Measurements from ENCODE around the gene SERHL2.

Gene SERHL2

DNA sequence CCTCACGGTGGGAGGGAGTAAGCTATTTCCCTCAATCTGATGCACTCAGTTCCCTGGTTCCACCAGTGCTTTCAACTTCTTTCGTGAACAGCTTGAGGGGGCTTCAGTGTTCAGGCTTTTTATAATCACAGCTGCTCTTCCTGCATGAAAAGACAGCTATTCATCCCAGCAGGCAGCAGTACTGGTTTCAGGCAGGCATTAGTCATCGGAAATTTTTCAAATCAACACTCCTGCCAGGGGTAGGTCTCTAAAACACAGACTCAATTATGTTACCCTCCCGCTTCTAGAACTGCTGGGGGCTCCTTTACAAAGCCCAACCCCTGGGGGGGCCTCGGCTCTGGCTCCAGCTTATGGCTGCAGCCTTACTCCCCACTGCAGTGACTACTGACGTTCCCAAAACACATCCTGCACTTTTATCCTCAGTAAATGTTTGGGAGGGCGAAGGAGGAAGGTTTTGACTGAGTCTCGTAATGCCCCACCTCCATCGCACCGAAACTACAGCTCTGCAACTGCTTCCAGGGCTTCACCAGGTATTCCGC, 55.1 kb downstream of the SERHL2 start:
- DNase-seq: no peak

- no peak for DNase-seq
Observed at GRCh38 chr22:42610186-42610585, 56.4 kb downstream of the SERHL2 start.

GRCh38 chr22:42611051-42611450, 57.3 kb downstream of the SERHL2 start:
- DNase-seq: no peak

- DNase-seq: no peak
Observed at GRCh38 chr22:42612336-42612735, 58.6 kb downstream of the SERHL2 start.

GRCh38 chr22:42613872-42614301, 60.1 kb downstream of the SERHL2 start:
- DNase-seq: no peak

- peak; percentile 95 to 98 (median 98) for DNase-seq
Observed at GRCh38 chr22:42614312-42615091, 60.7 kb downstream of the SERHL2 start, which contains the start of gene POLDIP3. Gene POLDIP3, minus strand, starts transcription at chr22:42614883. Its CDS starts 26 bp downstream, at chr22:42614857.

GRCh38 chr22:42615092-42615859, 61.5 kb downstream of the SERHL2 start:
- peak; percentile 60 to 98 (median 88) for DNase-seq

DNA sequence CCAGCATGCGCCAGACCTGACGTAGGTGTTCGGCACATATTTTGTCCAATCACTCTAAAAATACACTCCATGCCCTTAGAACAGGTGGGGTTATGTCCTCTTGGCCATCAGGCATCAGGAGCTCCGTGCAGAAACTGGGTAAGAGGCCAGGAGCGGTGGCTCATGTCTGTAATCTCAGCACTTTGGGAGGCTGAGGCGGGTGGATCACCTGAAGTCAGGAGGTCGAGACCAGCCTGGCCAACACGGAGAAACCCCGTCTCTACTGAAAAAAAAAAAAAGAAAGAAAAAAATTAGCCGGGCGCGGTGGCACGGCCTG, 62.1 kb downstream of the SERHL2 start:
- DNase-seq: peak in 1 of 6 experiments; percentile 45

DNA sequence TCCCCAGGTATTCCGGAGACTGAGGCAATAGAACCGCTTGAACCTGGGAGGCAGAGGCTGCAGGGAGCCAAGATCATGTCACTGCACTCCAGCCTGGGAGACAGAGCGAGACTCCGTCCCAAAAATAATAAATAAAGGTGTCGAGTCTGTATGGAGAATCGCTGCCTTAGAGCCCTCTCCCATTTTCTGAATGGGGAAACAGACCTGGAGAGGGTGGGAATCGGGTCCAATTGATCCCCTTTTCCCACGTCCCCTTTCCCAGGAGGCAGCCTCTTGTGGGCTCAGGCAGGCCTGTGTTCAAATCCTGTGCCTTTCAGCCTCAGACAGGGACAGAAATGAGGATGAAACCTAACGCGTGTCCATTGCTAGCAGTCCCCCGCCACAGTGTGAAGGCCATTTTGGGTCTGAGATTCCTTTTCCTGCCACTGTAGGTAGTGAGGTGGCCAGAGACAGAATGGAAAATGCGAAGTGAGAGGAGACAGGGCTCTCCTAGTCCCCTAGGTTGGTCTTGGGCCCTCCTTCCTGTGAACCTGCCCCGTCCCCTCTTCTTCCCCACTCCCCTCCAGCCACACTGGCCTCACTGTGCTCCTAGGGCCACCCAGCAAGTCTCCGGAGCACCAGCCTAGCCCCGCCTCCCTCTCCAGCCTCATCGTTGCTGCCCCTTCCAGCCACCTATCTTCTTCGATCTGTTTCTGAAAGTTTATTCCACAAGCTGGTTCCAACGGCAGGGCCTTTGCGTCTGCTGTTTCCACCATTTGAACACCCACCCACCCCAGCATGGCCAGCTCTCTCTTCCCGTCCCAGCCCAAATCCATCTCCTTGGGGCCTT, 63.6 kb downstream of the SERHL2 start:
- DNase-seq: no peak

DNA sequence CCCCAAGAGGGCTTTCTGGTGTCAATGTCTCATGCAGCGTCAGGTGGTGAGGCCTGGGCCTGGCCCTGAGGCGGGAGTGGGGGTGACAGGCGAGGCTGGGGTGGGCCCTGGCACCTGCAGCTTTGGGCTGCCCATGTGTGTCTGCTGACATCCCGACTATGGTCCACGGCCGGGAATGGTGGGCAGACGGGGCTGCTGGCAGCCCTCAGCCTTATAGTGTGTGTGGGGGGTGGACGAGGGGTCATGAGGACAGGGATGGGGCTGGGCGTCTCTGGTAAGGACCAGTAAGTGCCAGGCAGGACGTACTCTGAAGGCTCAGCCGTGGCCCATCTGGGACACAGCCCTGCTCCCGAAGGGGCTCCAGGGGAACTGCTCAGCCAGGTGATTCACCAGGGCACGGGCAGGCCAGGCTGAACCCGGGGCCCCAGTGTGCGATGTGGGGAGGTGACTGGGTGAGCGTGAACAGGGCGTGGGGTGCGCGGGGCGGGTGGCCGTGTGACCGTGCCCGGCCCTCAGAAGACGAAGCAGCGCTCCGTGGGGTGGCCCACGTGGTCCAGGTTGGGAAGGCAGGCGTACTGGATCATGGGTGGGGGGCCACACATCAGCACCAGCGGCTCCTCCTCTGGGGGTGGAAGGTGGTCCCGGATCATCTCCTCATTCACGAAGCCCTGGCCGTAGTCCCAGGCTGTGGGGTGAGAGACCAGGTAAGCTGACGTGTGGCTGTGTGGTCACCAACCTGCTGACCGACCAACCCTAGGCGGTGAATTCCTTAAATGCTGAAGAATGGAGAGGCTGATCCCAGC, 65.7 kb downstream of the SERHL2 start:
- no peak for DNase-seq

DNA sequence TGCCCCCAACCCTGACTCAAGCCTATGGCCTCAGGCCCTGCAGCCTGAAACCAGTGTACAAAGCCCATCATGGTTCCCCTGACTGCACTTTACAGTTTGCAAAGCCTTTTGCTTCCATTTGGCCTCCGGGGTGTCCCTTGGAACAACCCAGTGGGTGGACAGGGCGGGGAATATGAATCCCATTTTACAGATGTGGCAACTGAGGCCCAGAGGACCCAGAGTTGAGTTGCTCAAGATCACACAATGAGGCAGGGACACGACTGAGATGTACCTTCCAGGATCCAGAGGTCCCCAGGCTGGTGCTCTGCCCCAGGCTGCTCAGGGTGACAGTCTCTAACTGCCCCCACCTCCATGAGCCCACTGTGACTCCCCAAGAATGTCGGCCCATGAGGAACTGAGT, 66.3 kb downstream of the SERHL2 start:
- no peak for DNase-seq

- DNase-seq: peak in 5 of 6 experiments; percentile 14 to 54 (median 39)
Observed at GRCh38 chr22:42621505-42622002, 67.8 kb downstream of the SERHL2 start.

DNA sequence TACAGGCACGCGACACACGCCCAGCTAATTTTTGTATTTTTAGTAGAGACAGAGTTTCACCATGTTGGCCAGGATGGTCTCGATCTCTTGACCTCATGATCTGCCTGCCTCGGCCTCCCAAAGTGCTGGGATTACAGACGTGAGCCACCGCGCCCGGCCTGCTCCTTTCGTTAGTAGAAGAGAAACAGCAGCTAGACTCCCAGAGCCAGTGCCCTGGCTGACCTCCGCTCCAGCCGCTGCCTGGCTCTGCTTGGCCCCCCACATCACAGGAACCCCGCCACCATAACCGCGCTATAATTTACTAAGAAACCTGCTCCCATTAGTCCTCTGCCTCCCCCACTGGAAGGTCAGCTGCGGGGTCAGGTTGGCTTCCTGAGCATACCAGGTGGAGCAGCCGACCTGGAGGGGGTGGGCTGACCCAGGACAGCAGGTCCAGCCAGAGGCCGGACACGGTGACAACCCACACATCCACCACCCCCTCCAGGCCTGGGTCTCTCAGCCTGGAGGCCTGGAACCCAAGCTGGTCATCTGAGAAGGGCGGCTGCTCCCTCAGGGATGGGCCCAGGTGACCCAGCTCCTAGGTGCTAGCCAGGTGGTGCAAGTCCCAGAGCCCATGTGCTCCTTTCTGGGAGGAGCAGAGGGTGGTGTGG, 68.4 kb downstream of the SERHL2 start:
- DNase-seq: no peak

DNA sequence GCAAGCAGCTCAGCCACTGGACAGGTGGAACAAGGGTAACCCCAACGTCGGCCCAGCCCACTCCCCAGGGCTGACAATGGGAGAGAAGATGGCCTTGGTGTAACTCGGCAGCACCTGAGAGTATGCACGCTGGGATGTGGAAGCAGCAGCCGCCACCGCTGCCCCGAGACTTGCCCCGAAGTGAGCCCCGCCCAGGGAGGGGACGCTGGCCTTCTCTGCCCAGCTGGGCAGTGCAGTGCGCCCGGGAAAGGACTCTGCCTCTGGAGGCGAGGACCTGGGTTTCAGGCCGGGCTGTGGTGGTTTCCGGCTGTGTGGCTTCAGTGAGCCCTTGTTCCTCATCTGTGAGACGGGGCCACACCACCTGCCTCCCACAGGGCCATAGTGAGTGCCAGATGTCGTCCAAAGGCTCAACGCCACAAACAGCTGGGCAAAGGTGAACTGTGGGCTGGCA, 69.6 kb downstream of the SERHL2 start:
- no peak for DNase-seq
